IPS-18a (cell line): ENCODE measurements around the gene TNPO3.

Source experiments
- H3K27ac ChIP-seq: one replicate; pipeline ENCODE4 v1.5.1; 2013; ENCODE audit warnings: low read length
- H3K27me3 ChIP-seq: one replicate; pipeline ENCODE4 v1.6.1; 2013; ENCODE audit warnings: mild to moderate bottlenecking, low read length; ENCODE audit not compliant: control insufficient read depth, insufficient read depth
- H3K36me3 ChIP-seq: one replicate; pipeline ENCODE4 v1.6.1; 2013; ENCODE audit warnings: low read depth, low read length; ENCODE audit not compliant: control insufficient read depth
- H3K4me1 ChIP-seq: one replicate; pipeline ENCODE4 v1.6.1; 2013; ENCODE audit warnings: low read depth, low read length; ENCODE audit not compliant: control insufficient read depth
- H3K4me3 ChIP-seq: one replicate; pipeline ENCODE4 v1.5.1; 2013; ENCODE audit warnings: low read length
- H3K9ac ChIP-seq: one replicate; pipeline ENCODE4 v1.6.1; 2013; ENCODE audit warnings: mild to moderate bottlenecking, low read length, moderate library complexity
- H3K9me3 ChIP-seq: one replicate; pipeline ENCODE4 v1.6.1; 2013; ENCODE audit warnings: low read depth, low read length; ENCODE audit not compliant: control insufficient read depth

Gene TNPO3

DNA sequence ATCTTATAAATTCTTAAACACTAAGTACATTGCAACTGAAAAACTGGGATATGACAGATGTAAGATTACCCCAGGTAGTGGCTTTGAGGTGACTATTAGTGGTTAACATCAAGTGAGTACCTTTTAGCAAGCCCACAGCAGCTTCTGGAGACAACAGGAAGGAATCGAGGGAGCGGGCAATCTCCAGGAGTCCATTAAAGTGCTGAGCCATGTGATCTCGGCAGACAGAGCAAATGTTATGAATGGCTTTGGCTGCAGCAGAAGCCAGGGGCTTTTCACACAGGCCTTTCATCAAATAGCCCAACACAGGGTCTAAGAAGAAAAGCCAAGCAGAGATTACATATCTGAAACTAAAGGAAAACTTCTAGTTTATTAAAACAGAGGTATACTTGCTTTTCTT lies 68.3 kb downstream of the TNPO3 start:
- Histone ChIP-seq H3K9ac (no peak overlapping the region), H3K9me3 (no peaks in the 10 kb centered on the region), H3K36me3 (peaks cover 87% of the 10 kb centered on the region), H3K27me3 (no peaks in the 10 kb centered on the region), H3K27ac (no peak overlapping the region), H3K4me3 (no peak overlapping the region), H3K4me1 (no peaks in the 10 kb centered on the region)

DNA sequence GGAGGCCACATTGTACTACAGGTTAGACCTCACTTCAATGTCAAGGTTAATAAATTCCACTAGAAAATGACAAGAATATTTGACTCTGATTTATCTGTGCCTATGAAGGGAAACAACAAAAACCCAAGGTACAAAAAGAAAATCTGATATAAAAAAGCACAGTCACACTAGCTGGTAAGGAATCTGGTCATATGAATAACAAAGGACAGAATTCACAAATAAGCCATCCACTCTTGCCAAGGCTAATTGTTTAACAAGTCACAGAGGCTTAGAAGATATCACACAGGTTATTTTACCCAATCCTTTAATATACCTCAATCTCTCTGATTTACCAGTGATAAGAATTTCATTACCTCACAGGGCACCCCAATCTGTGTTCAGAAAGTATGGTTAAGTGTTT lies 69.3 kb downstream of the TNPO3 start:
- Histone ChIP-seq H3K27ac (no peak overlapping the region), H3K36me3 (peaks cover 86% of the 10 kb centered on the region), H3K4me3 (no peak overlapping the region), H3K27me3 (no peaks in the 10 kb centered on the region), H3K4me1 (no peaks in the 10 kb centered on the region), H3K9ac (no peak overlapping the region), H3K9me3 (no peaks in the 10 kb centered on the region)

GRCh38 chr7:128982105-128982504 lies 72.8 kb downstream of the TNPO3 start:
- Histone ChIP-seq H3K36me3 (peaks cover 91% of the 10 kb centered on the region), H3K9ac (no peak overlapping the region), H3K9me3 (no peaks in the 10 kb centered on the region), H3K27ac (no peak overlapping the region), H3K27me3 (no peaks in the 10 kb centered on the region), H3K4me1 (no peaks in the 10 kb centered on the region), H3K4me3 (no peak overlapping the region)

- Histone ChIP-seq H3K9me3 (no peaks in the 10 kb centered on the region), H3K27ac (no peak overlapping the region), H3K9ac (no peak overlapping the region), H3K27me3 (no peaks in the 10 kb centered on the region), H3K4me1 (no peaks in the 10 kb centered on the region), H3K36me3 (peaks cover 87% of the 10 kb centered on the region), H3K4me3 (no peak overlapping the region)
Observed at GRCh38 chr7:128974241-128974934, 80.5 kb downstream of the TNPO3 start.

GRCh38 chr7:128968624-128969023 lies 86.3 kb downstream of the TNPO3 start:
- H3K27ac ChIP-seq = no peak overlapping the region
- no peaks in the 10 kb centered on the region for H3K27me3 ChIP-seq
- H3K4me3 ChIP-seq = no peak overlapping the region
- H3K9me3 ChIP-seq = no peaks in the 10 kb centered on the region
- no peak overlapping the region for H3K9ac ChIP-seq
- no peaks in the 10 kb centered on the region for H3K4me1 ChIP-seq
- peaks cover 71% of the 10 kb centered on the region for H3K36me3 ChIP-seq

- H3K9me3 ChIP-seq = no peaks in the 10 kb centered on the region
- H3K9ac ChIP-seq = no peak overlapping the region
- no peak overlapping the region for H3K4me3 ChIP-seq
- no peaks in the 10 kb centered on the region for H3K27me3 ChIP-seq
- H3K36me3 ChIP-seq = peaks cover 61% of the 10 kb centered on the region
- no peaks in the 10 kb centered on the region for H3K4me1 ChIP-seq
- H3K27ac ChIP-seq = no peak overlapping the region
Observed at GRCh38 chr7:128963327-128963757, 91.6 kb downstream of the TNPO3 start.

DNA sequence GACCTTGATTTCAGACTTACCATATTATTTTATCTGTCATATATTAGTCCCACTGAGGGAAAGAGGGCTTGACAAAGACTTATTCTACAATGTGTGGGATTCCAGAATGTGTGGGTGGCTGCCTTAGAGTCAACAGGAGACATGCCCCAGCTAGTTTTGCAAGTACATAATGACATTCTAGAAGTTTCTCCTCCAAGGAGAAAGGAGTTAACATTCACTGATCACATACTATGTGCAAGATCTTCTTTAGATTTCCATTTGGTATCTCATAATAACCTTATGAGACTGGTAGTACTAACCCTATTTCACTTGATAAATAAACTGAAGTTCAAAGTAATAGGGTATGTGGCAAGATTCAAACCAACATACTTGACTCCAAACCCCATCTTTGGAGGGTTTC lies 92.0 kb downstream of the TNPO3 start:
- H3K27ac ChIP-seq = no peak overlapping the region
- H3K4me1 ChIP-seq = no peaks in the 10 kb centered on the region
- no peak overlapping the region for H3K9ac ChIP-seq
- peaks cover 61% of the 10 kb centered on the region for H3K36me3 ChIP-seq
- H3K9me3 ChIP-seq = no peaks in the 10 kb centered on the region
- H3K4me3 ChIP-seq = no peak overlapping the region
- no peaks in the 10 kb centered on the region for H3K27me3 ChIP-seq

GRCh38 chr7:128961030-128961659 lies 93.8 kb downstream of the TNPO3 start:
- Histone ChIP-seq H3K27ac (no peak overlapping the region), H3K4me3 (no peak overlapping the region), H3K9ac (no peak overlapping the region), H3K9me3 (no peaks in the 10 kb centered on the region), H3K27me3 (no peaks in the 10 kb centered on the region), H3K4me1 (no peaks in the 10 kb centered on the region), H3K36me3 (peaks cover 61% of the 10 kb centered on the region)

- Histone ChIP-seq H3K36me3 (peaks cover 57% of the 10 kb centered on the region), H3K9me3 (no peaks in the 10 kb centered on the region), H3K4me1 (peaks cover 8% of the 10 kb centered on the region), H3K4me3 (no peak overlapping the region), H3K9ac (no peak overlapping the region), H3K27me3 (no peaks in the 10 kb centered on the region), H3K27ac (no peak overlapping the region)
Observed at GRCh38 chr7:128959296-128959695, 95.6 kb downstream of the TNPO3 start.

DNA sequence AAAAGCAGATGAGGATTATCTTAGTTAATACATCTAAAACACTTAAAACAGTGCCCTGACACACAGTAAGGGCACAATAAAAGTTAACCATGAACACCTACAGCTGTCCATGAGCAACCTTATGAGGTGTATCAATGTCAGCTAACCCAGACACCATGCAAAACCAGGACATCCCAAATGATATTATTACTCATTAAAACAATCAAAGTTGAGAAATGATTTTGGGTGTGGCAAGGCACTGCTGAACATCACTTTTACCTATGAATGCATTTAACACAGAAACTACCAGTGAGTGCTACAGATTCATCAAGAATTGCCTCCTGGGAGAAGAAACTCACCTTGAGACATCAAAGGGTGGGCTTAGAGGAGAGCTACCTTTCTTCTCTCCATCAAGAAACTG lies 98.9 kb downstream of the TNPO3 start:
- Histone ChIP-seq H3K9ac (no peak overlapping the region), H3K27me3 (no peaks in the 10 kb centered on the region), H3K4me3 (no peak overlapping the region), H3K27ac (no peak overlapping the region), H3K36me3 (peaks cover 48% of the 10 kb centered on the region), H3K4me1 (peaks cover 8% of the 10 kb centered on the region), H3K9me3 (no peaks in the 10 kb centered on the region)

DNA sequence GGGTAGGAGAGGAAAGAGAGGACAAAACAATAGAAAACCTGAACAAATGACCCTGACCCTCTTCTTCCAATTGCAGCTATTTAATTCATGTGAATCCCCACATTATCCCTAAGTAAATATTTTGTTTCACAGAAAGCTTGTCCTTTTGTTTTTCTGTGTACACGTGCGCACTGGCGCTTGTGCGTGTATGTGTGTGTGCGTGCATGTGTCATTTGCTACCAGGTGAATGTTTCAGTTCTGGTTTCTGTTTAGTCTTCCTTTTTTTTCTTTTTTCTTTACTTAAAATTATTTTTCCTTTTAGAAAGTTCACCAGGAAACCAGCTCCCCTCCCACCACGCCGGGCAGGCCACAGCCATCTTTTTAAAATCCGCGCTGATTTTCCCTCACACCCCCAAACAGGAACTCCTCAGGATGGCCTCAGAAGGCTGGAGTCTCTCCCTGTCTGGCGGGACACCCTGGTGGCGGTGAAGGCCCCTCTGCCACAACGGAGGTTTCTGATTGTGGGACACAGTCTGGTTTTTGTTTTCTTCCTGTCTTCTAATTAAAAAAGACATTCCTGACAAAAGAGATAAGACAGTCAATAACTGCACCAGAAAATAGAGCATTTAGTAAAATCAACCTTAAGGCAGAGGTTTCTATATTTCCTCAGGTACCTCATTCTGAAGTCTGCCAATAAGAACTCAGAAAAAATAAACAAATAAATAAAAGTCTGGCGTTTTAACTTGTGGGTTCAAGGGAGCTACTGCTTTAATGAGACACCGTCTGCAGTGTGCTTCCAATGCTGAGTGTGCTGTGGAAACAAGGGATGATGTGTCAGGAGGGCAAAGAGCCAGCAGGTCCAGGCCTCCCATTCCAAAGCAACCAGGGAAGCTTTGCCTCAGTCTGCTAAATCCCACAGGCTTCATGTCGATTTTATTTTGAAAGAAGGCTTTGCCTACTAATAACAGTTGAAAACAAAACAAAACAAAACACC lies 99.8 kb downstream of the TNPO3 start:
- Histone ChIP-seq H3K27ac (no peak overlapping the region), H3K36me3 (peaks cover 46% of the 10 kb centered on the region), H3K4me3 (no peak overlapping the region), H3K27me3 (no peaks in the 10 kb centered on the region), H3K9ac (no peak overlapping the region), H3K9me3 (no peaks in the 10 kb centered on the region), H3K4me1 (peaks cover 8% of the 10 kb centered on the region)
